Left cardiac atrium (tissue), 4 donors: ENCODE measurements around the gene TPST1. TPM values are rescaled to one million over a fixed set of nuclear protein-coding genes. Genes with fewer than 3 reads are reported as not detected.
"Not testable (repeated sequence)": the region's sequence is repeated elsewhere in the genome, so short reads cannot be mapped to it uniquely, and the experiment has no call there.

Source experiments
- ATAC-seq, 2 donors: fragments of 200-7000 bp; cut with Tn5 transposase; one replicate each; pipeline ENCODE4 v1.9.1; 2020; ENCODE audit warnings: mild to moderate bottlenecking in 2 of 2, moderate library complexity in 2 of 2
- DNase-seq: peaks from one replicate; pipeline ENCODE4 v3.0.0-alpha.2; 2020
- intact Hi-C, 2 donors: fragments of 100-400 bp; cut with DNase I; formaldehyde crosslinking; loops; one replicate each; pipeline versions ENCODE4 v1.14.1 to v1.15.1; 2022 to 2023
- total RNA-seq, 2 donors: library from RNA; stranded (reverse); fragmentation: NEBNext Ultra II Directional; extraction: Animal tissue kit (Norgen Biotek cat#: 25700); gene quantifications; one replicate each; pipeline ENCODE4 v1.2.1, GENCODE V29; 2021
- donor health status: DM: no; HTN: yes; CAD: no.
- donor health status: DM: no; HTN: yes; CAD: no; lungs with severe emphysema.
- donor health status: DM: yes; HTN: yes; CAD: no.
- donor health status: Dilated cardiomyopathy.

The TPST1 gene
- total RNA-seq, 2 donors from 2014 or later, result 9.2 to 12.3 TPM

GRCh38 chr7:66231326-66232216 is 26.4 kb downstream of the TPST1 start:
- ATAC-seq, intact Hi-C loops, DNase-seq: not testable (repeated sequence)

GRCh38 chr7:66233638-66234037 is 28.5 kb downstream of the TPST1 start:
- ATAC-seq, result no peak
- no peak for DNase-seq
- intact Hi-C loops, result no loop called here

- ATAC-seq, result no peak
- DNase-seq, result no peak
- intact Hi-C loops, result no loop called here
Measured at GRCh38 chr7:66236713-66237303, 31.7 kb downstream of the TPST1 start.

- intact Hi-C loops, result no loop called here
- DNase-seq, result no peak
- ATAC-seq, result no peak
Measured at GRCh38 chr7:66237906-66238772, 33.0 kb downstream of the TPST1 start.

- intact Hi-C loops, result no loop called here
- DNase-seq (no peak), ATAC-seq (no peak)
Measured at GRCh38 chr7:66238773-66239466, 33.8 kb downstream of the TPST1 start.

GRCh38 chr7:66239467-66239856 is 34.3 kb downstream of the TPST1 start:
- ATAC-seq, result no peak
- intact Hi-C loops, result no loop called here

GRCh38 chr7:66245008-66245407 is 39.9 kb downstream of the TPST1 start:
- DNase-seq, result no peak
- intact Hi-C loops, result no loop called here
- ATAC-seq, result no peak

More at GRCh38 chr7:66239467-66239856, 34.3 kb downstream of the TPST1 start:
- DNase-seq, result no peak

GRCh38 chr7:66246554-66247171 is 41.5 kb downstream of the TPST1 start:
- intact Hi-C loops, result no loop called here
- ATAC-seq, result no peak
- no peak for DNase-seq

- DNase-seq, result no peak
- ATAC-seq, result no peak
- intact Hi-C loops, result no loop called here
Measured at GRCh38 chr7:66247380-66248078, 42.4 kb downstream of the TPST1 start.

GRCh38 chr7:66250711-66251110 is 45.6 kb downstream of the TPST1 start:
- intact Hi-C loops, result no loop called here
- DNase-seq (no peak), ATAC-seq (no peak)

GRCh38 chr7:66255534-66256100 is 50.5 kb downstream of the TPST1 start:
- ATAC-seq, result no peak
- DNase-seq, result no peak
- intact Hi-C loops, result no loop called here

GRCh38 chr7:66256281-66256680 is 51.1 kb downstream of the TPST1 start:
- DNase-seq (no peak), ATAC-seq (no peak)
- intact Hi-C loops, result no loop called here

- intact Hi-C loops, result no loop called here
- DNase-seq (no peak), ATAC-seq (no peak)
Measured at GRCh38 chr7:66257481-66257880, 52.3 kb downstream of the TPST1 start.

GRCh38 chr7:66258409-66258808 is 53.3 kb downstream of the TPST1 start:
- DNase-seq, result no peak
- intact Hi-C loops, result no loop called here
- ATAC-seq, result no peak

GRCh38 chr7:66261941-66262340 is 56.8 kb downstream of the TPST1 start:
- DNase-seq (no peak), ATAC-seq (no peak)
- intact Hi-C loops, result no loop called here

- intact Hi-C loops, result no loop called here
- ATAC-seq, result no peak
- DNase-seq, result no peak
Measured at GRCh38 chr7:66263936-66264335, 58.8 kb downstream of the TPST1 start.

- DNase-seq, result no peak
Measured at GRCh38 chr7:66265566-66265965, 60.4 kb downstream of the TPST1 start.

GRCh38 chr7:66267249-66267648 is 62.1 kb downstream of the TPST1 start:
- intact Hi-C loops, result no loop called here
- DNase-seq (peak; percentile 41), ATAC-seq (peak; percentile 74 to 89)

More at GRCh38 chr7:66265566-66265965, 60.4 kb downstream of the TPST1 start:
- no peak for ATAC-seq
- intact Hi-C loops, result no loop called here
